Heart right ventricle (tissue), 16 donors: ENCODE data around the gene PRPF19. TPM values are rescaled to one million over a fixed set of nuclear protein-coding genes. Genes with fewer than 3 reads are reported as not detected.

Experiments
- ATAC-seq, 8 donors: fragments of 200-7000 bp; cut with Tn5 transposase; one replicate each; pipeline ENCODE4 v1.9.1; 2020; ENCODE audit warnings: mild to moderate bottlenecking in 8 of 8, moderate library complexity in 8 of 8, moderate number of reproducible peaks in 1 of 8
- DNase-seq, 2 donors: peaks; one replicate each; pipeline ENCODE4 v3.0.0-alpha.2; 2020
- H3K27ac ChIP-seq, 10 donors: fragments of 200-600 bp; sonication (generic) in 2 of 10; one replicate each; pipeline versions ENCODE4 v1.5.0 to v1.8.0; 2020 to 2022; ENCODE audit warnings: mild to moderate bottlenecking in 3 of 10
- H3K27me3 ChIP-seq, 7 donors: fragments of 200-600 bp; one replicate each; pipeline ENCODE4 v1.8.0; 2021 to 2022; ENCODE audit warnings: mild to moderate bottlenecking in 2 of 7
- H3K36me3 ChIP-seq, 9 donors: fragments of 200-600 bp; sonication (generic) in 1 of 9; one replicate each; pipeline versions ENCODE4 v1.5.0 to v1.8.0; 2020 to 2022; ENCODE audit warnings: mild to moderate bottlenecking in 2 of 9
- H3K4me1 ChIP-seq, 9 donors: fragments of 200-600 bp; sonication (generic) in 1 of 9; one replicate each; pipeline versions ENCODE4 v1.5.0 to v1.8.0; 2020 to 2022; ENCODE audit warnings: mild to moderate bottlenecking in 4 of 9
- H3K4me3 ChIP-seq, 10 donors: fragments of 200-600 bp; sonication (generic) in 2 of 10; one replicate each; pipeline versions ENCODE4 v1.5.0 to v1.8.0; 2020 to 2022; ENCODE audit warnings: mild to moderate bottlenecking in 7 of 10, moderate library complexity in 2 of 10
- H3K9me3 ChIP-seq, 11 donors: fragments of 200-600 bp in 10 of 11; sonication (generic) in 2 of 11; one replicate each; pipeline versions ENCODE4 v1.5.0 to v1.8.0; 2013 to 2022; ENCODE audit warnings: mild to moderate bottlenecking in 2 of 11, control low read depth in 1 of 11, moderate library complexity in 1 of 11
- CTCF ChIP-seq, 9 donors: fragments of 200-600 bp; sonication (generic) in 2 of 9; IDR thresholded peaks; one replicate each; pipeline versions ENCODE4 v1.5.0 to v1.8.0; 2021 to 2022; ENCODE audit warnings: antibody characterized with exemption in 9 of 9, mild to moderate bottlenecking in 5 of 9, moderate library complexity in 1 of 9
- WGBS, 2 donors: extraction: QIAGEN DNeasy Blood & Tissue Kit; methylation state at CpG; one replicate each; pipeline ENCODE4 v1.1.7; 2013; ENCODE audit warnings: inconsistent platforms in 1 of 2; 5-methylcytosine and 5-hydroxymethylcytosine counted together
- intact Hi-C, 10 donors: fragments of 100-400 bp; cut with DNase I; formaldehyde crosslinking; loops; one replicate each; pipeline versions ENCODE4 v1.11.1 to v1.14.2; 2022
- polyA plus RNA-seq, 2 donors: library from polyadenylated mRNA; stranded (reverse); fragments of 200-250 nt; gene quantifications; one replicate each; pipeline ENCODE4 v1.2.3, GENCODE V29; 2013
- total RNA-seq, 10 donors: library from RNA; stranded (reverse); fragmentation: NEBNext Ultra II Directional in 3 of 10; extraction: Animal tissue kit (Norgen Biotek cat#: 25700) in 3 of 10; gene quantifications; one replicate each; pipeline versions ENCODE4 v1.2.1 to v1.2.4, GENCODE V29; 2021 to 2023
- donor health status: Arrhythmogenic right ventricular cardiomyopathy.
- donor health status: ischemic (EF 13 %, LVEDD 7.1; RV severe dilation, severe dysfunction).
- donor health status: healthy with polysubstance abuse.
- donor health status: DM: no; HTN: yes; CAD: no.
- donor health status: DM: no; HTN: no; CAD: no.
- donor health status: ischemic (EF 25% LVEDD 6.9; RV normal size, moderate dysfunction).
- donor health status: ischemic (EF 25% LVEDD 5.7; RV mildly dilated, moderate dysfunction).
- donor health status: healthy.
- donor health status: DM: yes; HTN: yes; CAD: no.
- donor health status: Ischemic cardiomyopathy.
- donor health status: ischemic (EF 35%, LVEDD 5.7; RV mildly dilated, moderate dysfunction).
- donor health status: nonischemic (EF 11% LVEDD 7.7; RV severe dilation, severe dysfunction).
- donor health status: DM: yes; HTN: yes; CAD: no.
- donor health status: PGD.
- donor health status: ischemic (EF 29% LVEDD 5.4; RV normal size, mild dysfunction).
- donor health status: nonischemic (EF 23%, LVEDD 6.1; RV moderate dilation, normal function).

Gene PRPF19
- total and polyA plus RNA-seq, 12 donors, result 32.0 to 53.0 (median 40.1) TPM

- intact Hi-C loops, result no loop called here
- Histone ChIP-seq H3K9me3 (no peaks in the 10 kb centered on the region), H3K36me3 (peaks cover 0 to 32% (median 0%) of the 10 kb centered on the region in 9 donors), H3K4me1 (peaks cover 0 to 19% (median 12%) of the 10 kb centered on the region in 9 donors), H3K4me3 (no peak overlapping the region), H3K27ac (no peak overlapping the region), H3K27me3 (peaks cover 0 to under 1% (median 0%) of the 10 kb centered on the region in 7 donors)
- TF ChIP-seq CTCF (IDR thresholded peaks at IDR 0.05), result no peak
- ATAC-seq (no peak), DNase-seq (no peak)
- 82 to 92% methylated on average over 5 of the region's 5 CpGs for WGBS, 2 donors
Observed at GRCh38 chr11:60932605-60933356, 26.4 kb upstream of the PRPF19 start.

GRCh38 chr11:60931917-60932316 lies 25.5 kb upstream of the PRPF19 start:
- H3K27ac ChIP-seq, result no peak overlapping the region
- intact Hi-C loops, result no loop called here
- no peaks in the 10 kb centered on the region for H3K9me3 ChIP-seq
- WGBS, 2 donors, result 86 to 93% methylated on average over 9 of the region's 9 CpGs
- peaks cover 0 to 34% (median 0%) of the 10 kb centered on the region in 9 donors for H3K36me3 ChIP-seq
- no peak for DNase-seq
- TF ChIP-seq CTCF (IDR thresholded peaks at IDR 0.05), result no peak
- H3K4me1 ChIP-seq, result peaks cover 0 to 11% (median 7%) of the 10 kb centered on the region in 9 donors
- no peak overlapping the region for H3K4me3 ChIP-seq
- ATAC-seq, result no peak
- H3K27me3 ChIP-seq, result peaks cover 0 to 9% (median 0%) of the 10 kb centered on the region in 7 donors

- ATAC-seq (no peak), DNase-seq (no peak)
- peaks cover 0 to 25% (median 0%) of the 10 kb centered on the region in 9 donors for H3K36me3 ChIP-seq
- H3K27me3 ChIP-seq, result peaks cover 0 to 24% (median 4%) of the 10 kb centered on the region in 7 donors
- no peak overlapping the region for H3K4me3 ChIP-seq
- H3K4me1 ChIP-seq, result peaks cover 0 to 8% (median 6%) of the 10 kb centered on the region in 9 donors
- no peaks in the 10 kb centered on the region for H3K9me3 ChIP-seq
- no peak overlapping the region for H3K27ac ChIP-seq
- TF ChIP-seq CTCF (IDR thresholded peaks at IDR 0.05), result no peak
- WGBS, 2 donors, result 91 to 99% methylated on average over 4 of the region's 4 CpGs
- intact Hi-C loops, result no loop called here
Observed at GRCh38 chr11:60930394-60930793, 24.0 kb upstream of the PRPF19 start.

- no peak for TF ChIP-seq CTCF (IDR thresholded peaks at IDR 0.05)
- intact Hi-C loops, result no loop called here
- H3K9me3 ChIP-seq, result no peaks in the 10 kb centered on the region
- peaks cover 0 to 25% (median 0%) of the 10 kb centered on the region in 9 donors for H3K36me3 ChIP-seq
- no peak overlapping the region for H3K4me3 ChIP-seq
- peaks cover 0 to 14% (median 12%) of the 10 kb centered on the region in 9 donors for H3K4me1 ChIP-seq
- DNase-seq (no peak), ATAC-seq (no peak)
- H3K27me3 ChIP-seq, result peaks cover 0 to 30% (median 9%) of the 10 kb centered on the region in 7 donors
- no peak overlapping the region for H3K27ac ChIP-seq
- WGBS, 2 donors, result 87 to 89% methylated on average over 4 of the region's 4 CpGs
Observed at GRCh38 chr11:60929764-60930163, 23.4 kb upstream of the PRPF19 start.
